ENCODE data around the gene ZSWIM4.
"Not testable (repeated sequence)": the region's sequence is repeated elsewhere in the genome, so short reads cannot be mapped to it uniquely, and the experiment has no call there.

The ZSWIM4 gene

DNA sequence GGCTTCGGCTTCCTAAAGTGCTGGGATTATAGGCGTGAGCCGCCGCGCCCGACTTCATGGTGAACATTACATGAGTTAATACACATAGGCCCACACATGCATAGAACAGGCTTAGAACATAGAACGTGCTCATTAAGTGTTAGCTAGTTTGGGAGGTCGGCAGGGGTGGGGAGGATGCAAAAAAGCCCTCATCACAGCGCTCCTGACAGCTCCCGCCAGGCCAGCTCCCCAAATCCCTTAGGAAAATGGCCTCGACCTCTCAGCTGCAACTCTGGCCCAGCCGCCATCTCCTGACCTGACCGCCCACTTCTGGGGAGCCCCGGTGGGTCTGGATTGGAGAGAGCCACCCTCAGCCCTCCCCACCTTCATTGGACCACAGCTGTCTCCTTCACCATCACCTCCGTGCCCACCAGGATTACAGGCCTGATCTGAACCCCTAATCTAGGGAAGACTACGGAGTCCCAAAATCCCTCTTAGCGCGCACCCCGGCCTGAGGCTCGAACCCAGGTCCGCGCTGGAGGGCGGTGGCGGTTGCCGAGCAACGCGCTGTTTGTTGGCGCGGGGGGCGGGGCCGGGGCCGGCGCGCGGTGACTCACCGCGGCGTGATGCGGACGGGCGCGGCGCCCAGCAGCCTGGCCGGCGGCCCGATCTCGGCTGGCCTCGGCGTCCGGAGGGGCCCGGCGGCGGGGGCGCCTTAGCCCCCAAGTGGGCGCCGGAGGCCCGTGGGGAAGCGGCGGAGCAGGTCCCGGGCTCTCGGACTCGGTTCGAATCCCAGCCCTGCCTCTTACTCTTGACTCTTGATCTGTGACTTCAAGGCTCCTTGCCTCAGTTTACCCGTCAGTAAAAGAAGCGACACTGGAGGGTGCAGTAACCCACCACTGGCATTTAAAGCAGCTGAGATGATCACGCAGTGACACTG, 55.0 kb downstream of the ZSWIM4 start:
- intact Hi-C loops (cut with micrococcal nuclease): no loop called here
- Mint-ChIP-seq H3K36me3 (ENCODE audit: low read depth) (no peaks in the 10 kb centered on the region), H3K4me1 (ENCODE audit: low read depth) (peaks cover 48% of the 10 kb centered on the region), H3K4me3 (peak overlapping the region; percentile 68), H3K9me3 (no peaks in the 10 kb centered on the region), H3K27me3 (no peaks in the 10 kb centered on the region), H3K27ac (peak overlapping the region; percentile 100)

DNA sequence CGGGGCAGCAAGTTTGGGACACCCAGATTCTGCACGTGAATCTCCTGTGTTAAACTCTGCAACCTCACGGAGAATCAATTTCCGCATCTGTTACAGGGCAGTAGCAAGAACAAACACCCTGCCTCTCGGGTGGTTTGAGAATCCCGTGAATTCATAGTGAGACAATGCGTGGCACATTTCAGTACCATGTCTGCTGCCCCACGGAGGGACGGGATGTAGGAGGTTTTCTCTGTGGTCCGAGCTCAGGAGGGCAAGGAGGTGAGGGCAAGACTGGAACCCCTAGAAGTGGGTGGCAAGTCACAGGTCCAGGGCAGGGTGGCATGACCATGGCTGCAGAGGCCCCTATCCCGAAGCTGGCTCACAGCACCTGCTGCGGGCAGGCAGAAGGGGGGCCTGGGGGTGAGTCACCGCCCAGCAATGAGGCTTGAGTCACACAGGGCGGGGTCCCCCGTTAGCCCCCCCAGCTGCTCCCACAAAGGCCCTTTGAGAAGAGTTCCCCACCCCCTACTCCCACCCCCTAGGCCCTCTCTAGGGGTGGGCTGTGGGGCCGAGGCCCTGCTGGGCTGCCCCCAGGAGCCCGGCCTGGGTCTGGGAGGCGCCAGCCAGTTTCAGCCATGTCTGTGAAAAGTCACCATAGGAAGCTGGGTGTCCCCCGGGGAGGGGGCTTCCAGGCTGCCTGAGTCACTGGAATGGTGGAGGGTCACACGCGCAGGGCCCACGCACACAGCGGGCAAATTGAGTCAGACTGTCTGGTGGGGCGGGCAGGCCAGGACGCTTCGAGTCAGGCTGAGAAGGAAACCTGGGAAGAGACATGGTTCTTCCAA, 55.9 kb downstream of the ZSWIM4 start:
- H3K4me1 Mint-ChIP-seq (ENCODE audit: low read depth): peaks cover 39% of the 10 kb centered on the region
- peak overlapping the region; percentile 68 for H3K4me3 Mint-ChIP-seq
- H3K36me3 Mint-ChIP-seq (ENCODE audit: low read depth): no peaks in the 10 kb centered on the region
- H3K27ac Mint-ChIP-seq: peak overlapping the region; percentile 100
- no peaks in the 10 kb centered on the region for H3K27me3 Mint-ChIP-seq
- intact Hi-C loops (cut with micrococcal nuclease): no loop called here
- no peaks in the 10 kb centered on the region for H3K9me3 Mint-ChIP-seq

DNA sequence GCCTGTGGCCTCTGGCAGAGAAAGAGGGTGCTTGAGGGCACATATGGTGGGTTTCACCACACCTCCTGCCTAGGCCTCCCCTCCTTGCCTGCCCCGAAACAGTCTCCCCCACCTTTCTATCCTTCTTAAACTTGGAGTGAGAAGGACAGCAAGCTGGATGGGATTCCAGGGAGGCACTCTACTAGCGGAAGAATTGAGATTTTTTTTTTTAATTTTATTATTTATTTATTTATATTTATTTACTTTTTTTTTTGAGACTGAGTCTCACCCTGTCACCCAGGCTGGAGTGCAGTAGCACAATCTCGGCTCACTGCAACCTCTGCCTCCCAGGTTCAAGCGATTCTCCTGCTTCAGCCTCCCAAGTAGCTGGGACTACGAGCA, 56.5 kb downstream of the ZSWIM4 start:
- intact Hi-C loops (cut with micrococcal nuclease); H3K36me3 Mint-ChIP-seq (ENCODE audit: low read depth); H3K4me3 Mint-ChIP-seq; H3K9me3 Mint-ChIP-seq; H3K27me3 Mint-ChIP-seq: not testable (repeated sequence)
- Mint-ChIP-seq H3K27ac (peak overlapping the region; percentile 100), H3K4me1 (ENCODE audit: low read depth) (peaks cover 33% of the 10 kb centered on the region)

DNA sequence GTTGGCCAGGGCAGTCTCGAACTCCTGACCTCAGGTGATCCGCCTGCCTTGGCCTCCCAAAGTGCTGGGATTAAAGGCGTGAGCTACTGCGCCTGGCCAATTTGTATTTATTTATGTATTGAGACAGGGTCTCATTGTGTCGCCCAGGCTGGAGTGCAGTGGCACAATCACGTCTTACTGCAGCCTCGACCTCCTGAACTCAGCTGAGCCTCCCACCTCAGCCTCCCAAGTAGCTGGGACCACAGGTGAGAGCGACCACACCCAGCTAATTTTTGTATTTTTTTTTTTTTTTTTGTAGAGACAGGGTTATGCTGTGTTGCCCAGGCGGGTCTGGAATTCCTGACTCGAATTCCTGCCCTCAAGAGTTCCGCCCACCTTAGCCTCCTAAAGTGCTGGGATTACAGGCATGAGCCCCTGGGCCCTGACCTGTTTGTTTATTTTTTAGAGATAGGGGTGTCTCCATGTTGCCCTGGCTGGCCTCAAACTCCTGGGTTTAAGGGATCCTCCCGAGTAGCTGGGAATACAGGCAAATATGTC, 57.0 kb downstream of the ZSWIM4 start:
- H3K36me3 Mint-ChIP-seq (ENCODE audit: low read depth); intact Hi-C loops (cut with micrococcal nuclease); H3K9me3 Mint-ChIP-seq; H3K27me3 Mint-ChIP-seq; H3K27ac Mint-ChIP-seq; H3K4me3 Mint-ChIP-seq: not testable (repeated sequence)
- H3K4me1 Mint-ChIP-seq (ENCODE audit: low read depth): peaks cover 30% of the 10 kb centered on the region

DNA sequence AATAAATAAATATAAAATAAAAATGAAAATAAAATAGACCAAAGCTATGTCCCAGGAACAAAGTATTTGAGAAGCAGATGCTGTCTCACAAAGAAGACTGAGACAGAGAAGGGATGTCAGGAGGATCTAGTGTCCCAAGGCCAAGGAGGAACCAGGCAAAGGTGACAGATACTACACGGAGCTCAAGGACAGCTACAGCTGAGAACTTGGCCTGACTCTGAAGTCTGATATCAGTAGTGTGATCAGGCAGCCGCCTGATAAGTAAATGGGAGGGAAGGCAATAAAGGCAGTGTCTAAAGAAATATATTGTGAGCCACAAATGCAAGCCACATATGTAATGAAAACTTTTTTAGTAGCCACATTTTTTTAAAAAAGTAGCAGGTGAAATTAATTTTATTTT, 61.3 kb downstream of the ZSWIM4 start:
- H3K4me1 Mint-ChIP-seq (ENCODE audit: low read depth): peaks cover 23% of the 10 kb centered on the region
- H3K27me3 Mint-ChIP-seq: no peaks in the 10 kb centered on the region
- no peaks in the 10 kb centered on the region for H3K36me3 Mint-ChIP-seq (ENCODE audit: low read depth)
- intact Hi-C loops (cut with micrococcal nuclease): no loop called here
- H3K4me3 Mint-ChIP-seq: no peak overlapping the region
- no peaks in the 10 kb centered on the region for H3K9me3 Mint-ChIP-seq
- no peak overlapping the region for H3K27ac Mint-ChIP-seq

DNA sequence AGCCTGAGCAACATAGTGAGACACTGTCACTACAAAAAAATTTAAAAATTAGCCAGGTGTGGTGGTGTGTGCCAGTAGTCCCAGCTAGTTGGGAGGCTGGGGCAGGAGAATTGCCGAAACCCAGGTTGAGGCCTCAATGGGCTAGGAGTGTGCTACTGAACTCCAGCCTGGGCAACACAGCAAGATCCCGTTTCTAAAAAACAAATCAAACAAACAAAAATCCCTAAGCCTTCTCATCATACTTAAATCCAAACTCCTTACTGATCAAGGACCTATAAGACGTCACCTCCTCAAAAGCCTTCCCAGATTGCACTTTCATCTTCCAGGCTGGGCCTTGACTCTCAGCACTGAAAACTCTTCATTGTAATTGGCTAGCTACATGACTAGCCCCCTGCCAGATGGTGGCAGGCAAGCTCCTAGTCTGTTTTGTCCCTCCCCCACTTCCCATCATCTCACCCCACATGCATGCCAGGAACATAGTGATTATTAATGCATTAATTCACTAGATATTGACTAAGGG, 64.2 kb downstream of the ZSWIM4 start:
- Mint-ChIP-seq H3K36me3 (ENCODE audit: low read depth) (no peaks in the 10 kb centered on the region), H3K4me3 (no peak overlapping the region), H3K4me1 (ENCODE audit: low read depth) (peaks cover 39% of the 10 kb centered on the region), H3K27me3 (peaks cover 11% of the 10 kb centered on the region), H3K9me3 (no peaks in the 10 kb centered on the region), H3K27ac (no peak overlapping the region)
- intact Hi-C loops (cut with micrococcal nuclease): no loop called here

DNA sequence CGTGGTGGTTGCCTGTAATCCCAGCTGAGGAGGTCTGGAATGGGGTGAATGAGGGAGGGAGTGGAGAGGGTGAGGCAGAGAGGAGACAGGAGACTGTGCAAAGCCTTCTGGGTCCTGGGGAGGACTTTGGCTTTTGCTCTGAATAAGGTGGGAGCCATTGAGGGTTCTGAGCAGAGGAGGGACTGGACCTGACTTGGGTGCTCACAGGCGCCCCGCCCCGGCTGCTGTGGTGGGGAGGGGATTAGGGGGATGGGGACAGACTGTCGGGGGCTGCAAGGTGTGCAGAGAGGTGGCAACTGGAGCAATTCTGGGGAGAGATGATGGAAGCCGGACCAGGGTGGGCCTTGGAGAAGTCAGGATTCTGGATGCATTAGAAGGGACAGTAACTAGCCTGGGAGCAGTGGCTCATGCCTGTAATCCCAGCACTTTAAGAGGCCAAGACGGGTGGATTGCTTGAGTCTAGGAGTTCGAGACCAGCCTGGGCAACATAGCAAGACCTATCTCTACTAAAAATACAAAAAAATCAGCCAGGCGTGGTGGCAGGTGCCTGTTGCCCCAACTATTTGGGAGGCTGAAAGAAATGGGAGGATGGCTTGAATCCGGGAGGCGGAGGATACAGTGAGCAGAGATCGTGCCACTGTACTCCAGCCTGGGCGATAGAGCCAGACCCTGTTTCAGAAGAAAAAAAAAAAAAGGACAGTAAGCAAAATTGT, 65.6 kb downstream of the ZSWIM4 start:
- Mint-ChIP-seq H3K4me3 (peak overlapping the region; percentile 87), H3K4me1 (ENCODE audit: low read depth) (peaks cover 44% of the 10 kb centered on the region), H3K27me3 (peaks cover 18% of the 10 kb centered on the region), H3K36me3 (ENCODE audit: low read depth) (no peaks in the 10 kb centered on the region), H3K27ac (peak overlapping the region; percentile 97), H3K9me3 (no peaks in the 10 kb centered on the region)
- intact Hi-C loops (cut with micrococcal nuclease): loop anchor here (2.0 to 10.0 kb wide), 2 partner anchors 14 to 266 kb away; no protein-coding TSS in a partner anchor

DNA sequence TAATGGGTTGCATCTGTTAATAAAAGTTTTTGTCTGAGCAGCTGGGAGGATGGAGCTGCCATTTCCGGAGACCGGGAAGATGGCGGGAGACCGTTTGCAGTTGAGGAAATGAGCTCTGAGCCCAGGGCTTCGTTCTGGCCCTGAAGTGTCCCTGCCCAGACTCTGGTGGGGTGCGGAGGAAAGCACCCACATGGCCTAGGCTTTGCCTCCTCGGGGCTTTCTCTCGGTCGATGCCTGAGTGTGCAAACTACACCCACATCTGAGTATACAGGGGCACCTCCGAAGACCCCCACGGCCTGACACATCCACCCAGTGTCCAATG, 66.1 kb downstream of the ZSWIM4 start:
- Mint-ChIP-seq H3K4me1 (ENCODE audit: low read depth) (peaks cover 48% of the 10 kb centered on the region), H3K27me3 (peaks cover 22% of the 10 kb centered on the region), H3K36me3 (ENCODE audit: low read depth) (no peaks in the 10 kb centered on the region), H3K27ac (peak overlapping the region; percentile 97), H3K9me3 (no peaks in the 10 kb centered on the region), H3K4me3 (peak overlapping the region; percentile 87)
- intact Hi-C loops (cut with micrococcal nuclease): loop anchor here (2.0 to 10.0 kb wide), 2 partner anchors 15 to 267 kb away; no protein-coding TSS in a partner anchor

DNA sequence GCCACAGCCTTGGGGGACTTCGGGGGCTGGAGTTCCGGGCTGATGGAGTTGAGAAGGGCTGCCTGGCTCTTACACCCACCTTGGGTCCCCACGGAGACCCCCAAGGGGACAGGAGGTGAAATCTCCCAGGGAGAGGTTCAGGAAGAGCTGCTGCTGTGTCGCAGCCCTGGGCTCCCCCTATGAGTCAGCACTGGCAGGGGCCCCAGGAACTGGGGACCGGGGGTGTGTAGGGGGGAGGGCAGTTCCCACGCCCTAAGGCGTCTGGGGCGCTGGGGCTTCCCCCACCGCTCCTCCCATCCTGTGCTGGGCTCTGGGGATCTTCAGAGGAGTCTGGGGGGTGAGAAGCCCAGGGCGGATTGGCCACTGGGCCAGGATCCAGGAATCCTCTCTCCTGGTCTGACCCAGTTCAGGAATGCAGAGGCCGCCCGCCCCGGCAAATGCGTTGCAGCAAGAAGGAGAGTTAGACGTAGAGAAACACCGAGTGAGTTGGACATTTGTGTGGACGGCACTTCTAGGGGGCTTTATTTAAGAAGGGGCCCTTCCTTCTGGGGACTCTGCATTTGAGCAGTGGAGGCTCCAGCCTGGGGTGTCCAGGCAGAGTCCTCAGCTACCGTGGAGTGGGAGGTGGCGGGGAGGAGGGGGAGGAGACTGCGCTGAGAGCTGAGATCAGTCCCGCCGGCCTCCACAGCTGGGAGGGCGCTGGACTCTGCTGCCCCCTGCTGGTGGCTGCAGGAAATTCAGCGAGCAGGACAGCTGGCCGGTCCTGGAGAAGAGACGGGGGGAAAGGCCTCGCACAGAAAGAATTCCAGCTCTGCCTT, 66.7 kb downstream of the ZSWIM4 start:
- no peaks in the 10 kb centered on the region for H3K36me3 Mint-ChIP-seq (ENCODE audit: low read depth)
- H3K27ac Mint-ChIP-seq: peak overlapping the region; percentile 97

DNA sequence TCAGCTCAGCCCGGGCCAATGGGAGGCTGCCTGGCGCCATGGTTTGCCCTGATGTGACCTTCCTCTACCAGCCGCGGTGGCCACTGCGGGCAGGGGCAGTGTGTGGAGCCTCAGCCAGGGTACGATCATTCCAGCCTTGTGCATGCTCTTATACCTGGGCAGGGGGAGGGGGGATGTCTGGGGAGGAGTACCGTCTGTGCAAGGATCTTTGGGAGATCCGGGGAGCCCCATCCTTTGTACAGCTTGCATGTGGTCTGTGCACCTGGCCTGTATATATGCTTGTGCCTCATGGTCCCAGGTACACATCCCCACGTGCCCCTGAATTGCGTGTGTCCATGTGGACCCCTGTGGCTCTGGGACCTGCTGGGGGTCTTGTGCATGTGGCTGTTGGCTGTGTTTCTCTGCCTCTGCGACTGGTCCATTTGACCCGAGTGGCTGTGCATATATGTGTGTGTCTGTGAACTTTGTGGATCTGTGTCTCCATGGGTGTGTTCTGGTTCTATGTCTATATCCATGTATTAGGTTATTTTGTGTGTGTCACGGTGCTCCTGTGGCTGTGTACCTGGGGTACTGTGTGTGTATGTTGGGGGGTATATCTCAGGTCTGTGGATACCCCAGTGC, 68.9 kb downstream of the ZSWIM4 start:
- H3K27me3 Mint-ChIP-seq: peaks cover 40% of the 10 kb centered on the region
- no peaks in the 10 kb centered on the region for H3K9me3 Mint-ChIP-seq
- intact Hi-C loops (cut with micrococcal nuclease): loop anchor here (10.0 kb wide), 1 partner anchor 269 kb away; no protein-coding TSS in a partner anchor
- no peaks in the 10 kb centered on the region for H3K36me3 Mint-ChIP-seq (ENCODE audit: low read depth)
- H3K4me1 Mint-ChIP-seq (ENCODE audit: low read depth): peaks cover 56% of the 10 kb centered on the region
- H3K27ac Mint-ChIP-seq: no peak overlapping the region
- peak overlapping the region; percentile 55 for H3K4me3 Mint-ChIP-seq

More for the DNA sequence above, 66.7 kb downstream of the ZSWIM4 start:
- peak overlapping the region; percentile 87 for H3K4me3 Mint-ChIP-seq
- H3K4me1 Mint-ChIP-seq (ENCODE audit: low read depth): peaks cover 51% of the 10 kb centered on the region
- peaks cover 28% of the 10 kb centered on the region for H3K27me3 Mint-ChIP-seq
- intact Hi-C loops (cut with micrococcal nuclease): loop anchor here (1.0 to 10.0 kb wide), 3 partner anchors 15 to 267 kb away; no protein-coding TSS in a partner anchor
- H3K9me3 Mint-ChIP-seq: no peaks in the 10 kb centered on the region

DNA sequence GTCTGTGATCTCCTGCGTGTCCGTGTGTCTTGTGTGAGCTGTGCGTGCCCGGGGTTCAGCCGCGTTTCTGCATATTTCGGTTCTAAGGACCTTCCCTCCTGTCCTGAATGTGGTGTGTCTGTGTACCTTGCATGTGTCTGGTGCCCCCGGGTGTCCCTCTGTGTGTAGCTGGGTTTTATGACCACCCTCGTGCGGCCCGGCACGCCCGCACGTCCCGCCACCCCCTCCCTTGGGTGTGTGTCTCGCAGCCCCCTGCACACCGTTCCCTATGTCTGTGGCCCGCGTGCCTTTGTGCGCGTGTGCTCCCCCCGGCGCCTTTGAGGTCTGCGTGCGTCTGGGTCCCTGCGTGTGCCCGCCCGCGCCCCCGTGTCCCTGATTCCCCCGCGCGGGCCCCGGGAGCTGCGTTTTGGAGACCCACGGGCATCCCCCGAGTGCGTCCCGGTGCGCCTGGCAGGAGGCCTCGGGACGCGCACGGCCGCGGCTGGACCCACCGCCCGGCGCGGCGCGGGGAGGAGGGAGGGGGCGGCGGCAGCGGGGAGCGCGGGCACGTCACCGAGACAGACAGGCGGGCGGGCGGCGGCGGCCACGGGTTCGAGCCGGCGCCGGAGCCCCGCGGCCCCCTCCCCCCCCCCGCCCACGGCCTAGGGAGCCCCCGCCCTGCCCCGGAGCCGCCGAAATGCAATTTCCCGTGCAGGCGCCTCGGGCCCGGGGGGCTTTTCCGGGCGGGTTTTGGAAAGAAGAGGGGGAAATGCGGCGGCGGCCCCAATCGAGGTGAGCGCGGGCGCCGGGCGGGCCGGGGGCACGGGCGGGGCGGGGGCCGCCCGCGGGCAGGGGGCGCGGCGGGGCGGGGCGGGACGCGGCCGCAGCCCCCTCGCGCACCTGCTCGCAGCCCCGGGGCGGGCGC, 69.7 kb downstream of the ZSWIM4 start:
- Mint-ChIP-seq H3K36me3 (ENCODE audit: low read depth) (no peaks in the 10 kb centered on the region), H3K27me3 (peaks cover 40% of the 10 kb centered on the region), H3K9me3 (no peaks in the 10 kb centered on the region), H3K4me3 (peak overlapping the region; percentile 55), H3K4me1 (ENCODE audit: low read depth) (peaks cover 48% of the 10 kb centered on the region), H3K27ac (no peak overlapping the region)
- intact Hi-C loops (cut with micrococcal nuclease): loop anchor here (10.0 kb wide), 1 partner anchor 270 kb away; no protein-coding TSS in a partner anchor

Measured in dendritic cell treated with granulocyte-macrophage colony-stimulating factor and Interleukin-4, amounts not matched to agents 40 ng/mL and 50 ng/mL, for 4 days (primary cell).